SU-DHL-6 (cell line): ENCODE data around the gene LRRC56.

ENCODE experiments used
- EZH2phosphoT487 ChIP-seq: fragments of 200-600 bp; sonication (generic), shearing (Covaris generic); conservative IDR thresholded peaks from 2 replicates; pipeline ENCODE4 v1.6.1; 2018; ENCODE audit warnings: mild to moderate bottlenecking, antibody characterized with exemption, low read length, moderate library complexity, mixed read lengths
- TF ChIP-seq, protein P1 (sequence below): fragments of 200-600 bp; sonication (generic); IDR thresholded peaks from one replicate; pipeline ENCODE4 v1.5.1; 2017; ENCODE audit warnings: antibody characterized with exemption, mild to moderate bottlenecking, low read length, moderate library complexity; ENCODE audit not compliant: insufficient read depth, poor library complexity, severe bottlenecking

DNA sequence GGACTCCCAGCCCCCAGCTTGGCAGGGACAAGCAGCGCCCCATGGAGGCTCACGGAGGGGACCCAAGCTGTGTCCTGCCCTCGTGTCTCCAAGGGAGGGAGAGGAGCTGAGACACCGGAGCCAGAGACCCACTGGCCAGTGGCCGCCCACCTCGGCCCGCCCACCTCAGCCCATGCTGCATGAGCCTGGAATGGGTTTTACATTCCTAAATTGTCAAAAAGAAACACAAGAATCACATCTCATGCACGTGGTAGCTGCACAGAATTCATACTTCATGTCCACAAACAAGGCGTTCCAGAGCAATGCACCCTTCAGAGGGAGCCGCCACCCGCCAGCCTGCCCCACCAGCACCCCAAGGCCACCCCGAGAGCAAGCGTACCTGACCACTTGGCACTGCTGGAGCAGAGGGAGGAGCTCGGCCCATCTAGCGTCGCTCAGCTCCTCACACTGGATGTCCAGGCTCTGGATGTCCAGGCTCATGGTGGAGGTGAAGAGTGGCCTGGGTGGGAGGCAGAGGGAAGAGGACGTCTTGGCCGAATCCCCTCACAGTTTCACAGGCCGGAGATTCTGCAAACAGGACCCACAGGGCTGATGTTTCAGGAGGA is 35.5 kb upstream of the LRRC56 start:
- TF ChIP-seq, protein P1, sequence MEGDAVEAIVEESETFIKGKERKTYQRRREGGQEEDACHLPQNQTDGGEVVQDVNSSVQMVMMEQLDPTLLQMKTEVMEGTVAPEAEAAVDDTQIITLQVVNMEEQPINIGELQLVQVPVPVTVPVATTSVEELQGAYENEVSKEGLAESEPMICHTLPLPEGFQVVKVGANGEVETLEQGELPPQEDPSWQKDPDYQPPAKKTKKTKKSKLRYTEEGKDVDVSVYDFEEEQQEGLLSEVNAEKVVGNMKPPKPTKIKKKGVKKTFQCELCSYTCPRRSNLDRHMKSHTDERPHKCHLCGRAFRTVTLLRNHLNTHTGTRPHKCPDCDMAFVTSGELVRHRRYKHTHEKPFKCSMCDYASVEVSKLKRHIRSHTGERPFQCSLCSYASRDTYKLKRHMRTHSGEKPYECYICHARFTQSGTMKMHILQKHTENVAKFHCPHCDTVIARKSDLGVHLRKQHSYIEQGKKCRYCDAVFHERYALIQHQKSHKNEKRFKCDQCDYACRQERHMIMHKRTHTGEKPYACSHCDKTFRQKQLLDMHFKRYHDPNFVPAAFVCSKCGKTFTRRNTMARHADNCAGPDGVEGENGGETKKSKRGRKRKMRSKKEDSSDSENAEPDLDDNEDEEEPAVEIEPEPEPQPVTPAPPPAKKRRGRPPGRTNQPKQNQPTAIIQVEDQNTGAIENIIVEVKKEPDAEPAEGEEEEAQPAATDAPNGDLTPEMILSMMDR, result no peak
- TF ChIP-seq EZH2phosphoT487, result no peak
